SK-N-SH (cell line): Measurements from ENCODE around the gene FAM78A. TPM values are rescaled to one million over a fixed set of nuclear protein-coding genes. Genes with fewer than 3 reads are reported as not detected.
A peak's percentile ranks its signal among the peaks of the same experiment; 100 is the strongest.

Experiments used
- CTCF ChIA-PET: fragments of 300-600, 350-600 bp; formaldehyde crosslinking; extraction: SDS; loops from one replicate; lab custom pipeline; 2021; lab: Yijun Ruan, JAX
- POLR2A ChIA-PET: fragments of 350-600 bp; sonication (Branson Sonifier 250); formaldehyde crosslinking; extraction: SDS; loops from one replicate; lab custom pipeline; 2020; ENCODE audit warnings: antibody characterized with exemption, inconsistent platforms; lab: Yijun Ruan, JAX
- DNase-seq: peaks from one replicate; pipeline ENCODE4 v3.0.0; 2012
- H2AFZ ChIP-seq: fragments of 200-600 bp; sonication (generic); 2 replicates; pipeline ENCODE4 v1.8.1; 2016; ENCODE audit warnings: antibody characterized with exemption, mild to moderate bottlenecking, low read depth
- H3F3A ChIP-seq: fragments of 200-600 bp; sonication (generic); replicated peaks from 2 replicates; pipeline ENCODE3; 2016; ENCODE audit warnings: antibody characterized with exemption, mild to moderate bottlenecking; ENCODE audit not compliant: insufficient read depth
- H3K27ac ChIP-seq, 2 experiments: fragments of 200-500 bp in 1 of 2; fragments of 200-600 bp in 1 of 2; sonication (Bioruptor generic) in 1 of 2; sonication (generic), shearing (Covaris generic) in 1 of 2; 2 replicates each; pipeline versions ENCODE4 v1.5.1 to v1.6.1; 2014 to 2016; ENCODE audit warnings: low read depth in 2 of 2, inconsistent platforms in 1 of 2, low read length in 1 of 2, mild to moderate bottlenecking in 1 of 2, mixed read lengths in 1 of 2
- H3K27me3 ChIP-seq: fragments of 200-600 bp; sonication (generic), shearing (Covaris generic); 2 replicates; pipeline ENCODE4 v1.6.1; 2016; ENCODE audit warnings: mixed run types; ENCODE audit not compliant: insufficient read depth
- H3K36me3 ChIP-seq, 2 experiments: fragments of 200-500 bp in 1 of 2; fragments of 200-600 bp in 1 of 2; sonication (Bioruptor generic) in 1 of 2; sonication (generic) in 1 of 2; replicated peaks in 1 of 2; 2 replicates each; pipeline versions ENCODE3 to v1.5.1; 2014 to 2016; ENCODE audit warnings: low read length in 1 of 2, mild to moderate bottlenecking in 1 of 2; ENCODE audit not compliant: insufficient read depth in 2 of 2, control insufficient read depth in 1 of 2
- H3K4me1 ChIP-seq, 2 experiments: fragments of 200-500 bp in 1 of 2; fragments of 200-600 bp in 1 of 2; sonication (Bioruptor generic) in 1 of 2; sonication (generic), shearing (Covaris generic) in 1 of 2; 2 replicates each; pipeline versions ENCODE4 v1.5.1 to v1.6.1; 2014 to 2016; ENCODE audit warnings: low read depth in 1 of 2, low read length in 1 of 2, mixed run types in 1 of 2; ENCODE audit not compliant: insufficient read depth in 2 of 2, control insufficient read depth in 1 of 2
- H3K4me2 ChIP-seq: fragments of 200-600 bp; sonication (generic), shearing (Covaris generic); 2 replicates; pipeline ENCODE4 v1.6.1; 2017; ENCODE audit warnings: mixed run types
- H3K4me3 ChIP-seq, 2 experiments: fragments of 200-500 bp in 1 of 2; fragments of 200-600 bp in 1 of 2; sonication (Bioruptor generic) in 1 of 2; sonication (generic), shearing (Covaris generic) in 1 of 2; 2 replicates each; pipeline versions ENCODE4 v1.5.1 to v1.8.1; 2014 to 2016; ENCODE audit warnings: low read depth in 2 of 2, inconsistent platforms in 1 of 2, low read length in 1 of 2, mild to moderate bottlenecking in 1 of 2, mixed read lengths in 1 of 2, moderate library complexity in 1 of 2
- H3K79me2 ChIP-seq: fragments of 200-600 bp; sonication (generic); 2 replicates; pipeline ENCODE4 v1.8.1; 2017; ENCODE audit warnings: mild to moderate bottlenecking; ENCODE audit not compliant: insufficient read depth
- H3K9ac ChIP-seq: fragments of 200-600 bp; sonication (generic); 2 replicates; pipeline ENCODE4 v1.6.1; 2017; ENCODE audit warnings: mixed run types
- H3K9me2 ChIP-seq: fragments of 200-600 bp; sonication (generic); 2 replicates; pipeline ENCODE4 v1.6.1; 2017; ENCODE audit warnings: mixed run types
- H3K9me3 ChIP-seq: fragments of 200-600 bp; sonication (generic); 2 replicates; pipeline ENCODE4 v1.6.1; 2017; ENCODE audit warnings: mixed run types, mild to moderate bottlenecking, moderate library complexity
- H4K20me1 ChIP-seq: fragments of 200-600 bp; sonication (generic); 2 replicates; pipeline ENCODE4 v1.6.1; 2017; ENCODE audit warnings: mild to moderate bottlenecking, mixed run types; ENCODE audit not compliant: insufficient read depth
- ELF1 ChIP-seq: IDR thresholded peaks from 2 replicates; pipeline ENCODE4 v1.4.0; 2012
- EP300 ChIP-seq, 2 experiments: IDR thresholded peaks; 2 replicates each; pipeline versions ENCODE4 v1.4.0 to v1.6.1; 2012; ENCODE audit warnings: borderline replicate concordance in 1 of 2, low read depth in 1 of 2, low read length in 1 of 2
- EZH2phosphoT487 ChIP-seq: fragments of 200-600 bp; sonication (generic); IDR thresholded peaks from 2 replicates; pipeline ENCODE4 v1.6.1; 2017; ENCODE audit warnings: low read depth, mixed run types, mild to moderate bottlenecking, antibody characterized with exemption, moderate library complexity, borderline replicate concordance
- FOSL2 ChIP-seq: IDR thresholded peaks from 2 replicates; pipeline ENCODE4 v1.4.0; 2012; ENCODE audit warnings: low read depth, mild to moderate bottlenecking, moderate library complexity, borderline replicate concordance
- GABPA ChIP-seq: IDR thresholded peaks from 2 replicates; pipeline ENCODE4 v1.4.0; 2012; ENCODE audit warnings: low read depth, mild to moderate bottlenecking
- NFIC ChIP-seq: IDR thresholded peaks from 2 replicates; pipeline ENCODE4 v1.4.0; 2012; ENCODE audit warnings: borderline replicate concordance
- NRF1 ChIP-seq: IDR thresholded peaks from 2 replicates; pipeline ENCODE4 v1.6.1; 2012; ENCODE audit warnings: low read depth, mild to moderate bottlenecking, low read length
- RCOR1 ChIP-seq: fragments of 150-350 bp; IDR thresholded peaks from 2 replicates; pipeline ENCODE4 v1.6.1; 2017; ENCODE audit warnings: antibody characterized with exemption, low read length
- RXRA ChIP-seq: IDR thresholded peaks from 2 replicates; pipeline ENCODE4 v1.4.0; 2012; ENCODE audit warnings: low read depth, mild to moderate bottlenecking, borderline replicate concordance
- SIN3A ChIP-seq: IDR thresholded peaks from 2 replicates; pipeline ENCODE4 v1.6.1; 2012; ENCODE audit warnings: low read depth, mild to moderate bottlenecking, low read length, moderate library complexity, borderline replicate concordance
- YY1 ChIP-seq: IDR thresholded peaks from 2 replicates; pipeline ENCODE4 v1.4.0; 2012; ENCODE audit warnings: low read depth, mild to moderate bottlenecking
- WGBS: methylation state at CpG from one replicate; pipeline ENCODE4 v1.1.6; 2017; ENCODE audit warnings: low lambda C conversion rate; 5-methylcytosine and 5-hydroxymethylcytosine counted together
- polyA plus RNA-seq, 3 experiments: library from polyadenylated mRNA; depleted of rRNA; stranded (reverse); fragments of >200 nt; gene quantifications; 2 replicates each; pipeline ENCODE4 v1.2.3, GENCODE V29; 2012
- TF ChIP-seq, protein P1 (sequence below): IDR thresholded peaks from 2 replicates; pipeline ENCODE4; 2012
- TF ChIP-seq, protein P2 (sequence below): fragments of 200-600 bp; sonication (generic); IDR thresholded peaks from 2 replicates; pipeline ENCODE4 v1.6.1; 2017; ENCODE audit warnings: antibody characterized with exemption, mild to moderate bottlenecking, moderate library complexity

The FAM78A gene
- polyA plus RNA-seq, 1 of the 3 experiments (the other 2 are of a cell fraction) = 1.0 TPM

DNA sequence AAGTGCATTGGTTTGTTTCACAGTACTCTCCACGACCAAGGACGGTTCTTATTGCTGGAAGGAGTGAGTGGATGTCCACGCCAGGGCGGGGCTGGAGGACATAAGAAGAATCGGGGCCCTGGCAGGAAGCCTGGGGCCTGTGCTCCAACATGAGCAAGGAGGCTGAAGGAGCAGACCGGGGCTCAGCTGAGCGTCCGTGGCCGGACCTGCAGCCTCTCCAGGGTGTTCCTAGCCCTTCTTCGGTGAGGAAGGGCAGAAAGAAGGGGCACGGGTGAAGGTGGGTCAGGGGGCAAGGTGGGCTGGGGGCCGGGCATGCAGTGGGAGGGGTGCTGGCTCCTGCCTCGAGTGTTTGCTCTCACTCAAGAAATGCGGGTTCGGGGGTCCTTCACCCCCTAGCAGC lies 18.1 kb downstream of the FAM78A start (continued):
- TF ChIP-seq RXRA = no peak

DNA sequence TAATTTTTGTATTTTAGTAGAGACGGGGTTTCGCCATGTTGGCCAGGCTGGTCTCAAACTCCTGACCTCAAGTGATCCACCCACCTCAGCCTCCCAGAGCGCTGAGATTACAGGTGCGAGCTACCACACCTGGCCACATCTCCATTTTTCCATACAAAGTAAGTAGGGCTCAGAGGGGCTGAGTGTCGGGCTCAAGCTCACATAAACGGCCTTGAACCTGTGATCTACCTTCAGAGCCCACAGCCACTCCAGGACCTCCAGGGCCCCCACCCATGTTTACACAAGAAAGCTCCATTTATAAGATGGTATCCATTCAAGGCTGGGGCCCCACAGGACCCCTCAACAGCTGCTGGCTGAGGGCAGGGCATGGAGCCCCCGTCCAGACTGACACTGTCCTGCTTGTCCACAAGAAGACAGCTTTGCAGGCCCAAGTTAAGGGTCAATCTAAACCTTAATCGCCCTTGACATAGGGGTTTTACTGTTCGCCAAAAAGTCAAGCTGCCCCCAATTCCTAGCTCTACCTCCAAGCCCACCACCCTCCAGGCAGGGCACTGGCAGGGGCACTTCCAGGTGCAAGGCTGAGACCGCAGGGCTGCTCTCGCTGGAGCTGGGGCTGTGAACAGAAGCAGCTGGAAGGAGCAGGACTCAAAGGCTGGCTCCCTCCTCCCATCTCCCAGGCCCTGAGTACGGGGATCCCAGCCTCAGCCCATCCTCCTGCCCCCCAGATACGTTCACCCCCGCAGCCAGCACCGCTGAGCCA lies 18.9 kb downstream of the FAM78A start:
- 92% methylated on average over 13 of the region's 15 CpGs for WGBS
- TF ChIP-seq SIN3A (no peak), NFIC (no peak), RCOR1 (no peak)
- TF ChIP-seq, all 33 proteins: peak for 0
- no peaks in the 10 kb centered on the region for H3K36me3 ChIP-seq
- no peaks in the 10 kb centered on the region for H3K79me2 ChIP-seq
- no peaks in the 10 kb centered on the region for H3K9me2 ChIP-seq
- peaks cover 5 to 11% of the 10 kb centered on the region in 2 experiments; a peak in 2 of 4 replicates for H3K4me1 ChIP-seq
- H3K9ac ChIP-seq = no peak overlapping the region
- ChIA-PET POLR2A (no interaction called here), CTCF (interaction anchor here (0.7 to 2.7 kb wide), 3 partner anchors 42 to 200 kb away, joined by 3 to 10 read pairs (median 3); no protein-coding TSS in a partner anchor)
- DNase-seq = no peak
- no peaks in the 10 kb centered on the region for H3K27me3 ChIP-seq
- H3F3A ChIP-seq = peaks cover 9% of the 10 kb centered on the region
- no peaks in the 10 kb centered on the region for H4K20me1 ChIP-seq
- H3K27ac ChIP-seq = no peak overlapping the region
- H2AFZ ChIP-seq = no peak overlapping the region
- no peak overlapping the region for H3K4me3 ChIP-seq
- H3K4me2 ChIP-seq = no peak overlapping the region
- no peaks in the 10 kb centered on the region for H3K9me3 ChIP-seq

DNA sequence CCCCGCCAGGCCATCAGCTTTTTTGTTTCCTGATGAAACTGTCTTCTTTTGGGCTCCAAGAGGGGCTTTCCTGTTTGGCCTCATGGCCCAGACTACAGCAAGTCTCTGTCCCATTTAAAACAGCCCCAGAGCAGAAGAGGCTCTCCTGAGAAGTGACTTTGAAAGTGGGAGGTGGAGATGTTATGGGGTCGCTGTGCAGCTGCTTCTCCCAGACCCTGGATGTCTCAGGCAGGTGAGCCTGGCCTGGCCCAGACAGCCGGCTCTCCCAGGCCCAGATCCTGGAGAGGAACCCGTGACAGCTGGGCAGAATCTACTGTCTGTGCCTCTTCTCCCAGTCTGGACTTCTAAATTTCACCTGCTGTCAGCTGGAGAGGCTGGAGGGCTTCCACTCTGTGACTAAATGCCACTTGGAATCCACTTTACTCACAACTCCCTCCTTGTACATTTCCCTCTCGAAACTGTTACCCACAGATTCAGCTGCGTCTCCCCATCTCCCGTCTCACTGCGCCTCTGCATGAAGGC lies 20.6 kb downstream of the FAM78A start:
- DNase-seq = no peak
- ChIA-PET CTCF (interaction anchor here (1.4 to 2.7 kb wide), 2 partner anchors 26 to 80 kb away, joined by 4 to 10 read pairs; no protein-coding TSS in a partner anchor), POLR2A (no interaction called here)
- no peak for TF ChIP-seq FOSL2
- no peak for TF ChIP-seq NRF1
- no peak for TF ChIP-seq ELF1
- TF ChIP-seq EZH2phosphoT487 = no peak
- TF ChIP-seq, protein P1, sequence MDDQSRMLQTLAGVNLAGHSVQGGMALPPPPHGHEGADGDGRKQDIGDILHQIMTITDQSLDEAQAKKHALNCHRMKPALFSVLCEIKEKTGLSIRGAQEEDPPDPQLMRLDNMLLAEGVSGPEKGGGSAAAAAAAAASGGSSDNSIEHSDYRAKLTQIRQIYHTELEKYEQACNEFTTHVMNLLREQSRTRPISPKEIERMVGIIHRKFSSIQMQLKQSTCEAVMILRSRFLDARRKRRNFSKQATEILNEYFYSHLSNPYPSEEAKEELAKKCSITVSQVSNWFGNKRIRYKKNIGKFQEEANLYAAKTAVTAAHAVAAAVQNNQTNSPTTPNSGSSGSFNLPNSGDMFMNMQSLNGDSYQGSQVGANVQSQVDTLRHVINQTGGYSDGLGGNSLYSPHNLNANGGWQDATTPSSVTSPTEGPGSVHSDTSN = no peak
- no peak for TF ChIP-seq YY1
- TF ChIP-seq EP300 (IDR thresholded peaks at IDR 0.05; ENCODE audit: borderline replicate concordance in 1 of 2, low read depth in 1 of 2, low read length in 1 of 2) = no peak
- TF ChIP-seq, protein P2, sequence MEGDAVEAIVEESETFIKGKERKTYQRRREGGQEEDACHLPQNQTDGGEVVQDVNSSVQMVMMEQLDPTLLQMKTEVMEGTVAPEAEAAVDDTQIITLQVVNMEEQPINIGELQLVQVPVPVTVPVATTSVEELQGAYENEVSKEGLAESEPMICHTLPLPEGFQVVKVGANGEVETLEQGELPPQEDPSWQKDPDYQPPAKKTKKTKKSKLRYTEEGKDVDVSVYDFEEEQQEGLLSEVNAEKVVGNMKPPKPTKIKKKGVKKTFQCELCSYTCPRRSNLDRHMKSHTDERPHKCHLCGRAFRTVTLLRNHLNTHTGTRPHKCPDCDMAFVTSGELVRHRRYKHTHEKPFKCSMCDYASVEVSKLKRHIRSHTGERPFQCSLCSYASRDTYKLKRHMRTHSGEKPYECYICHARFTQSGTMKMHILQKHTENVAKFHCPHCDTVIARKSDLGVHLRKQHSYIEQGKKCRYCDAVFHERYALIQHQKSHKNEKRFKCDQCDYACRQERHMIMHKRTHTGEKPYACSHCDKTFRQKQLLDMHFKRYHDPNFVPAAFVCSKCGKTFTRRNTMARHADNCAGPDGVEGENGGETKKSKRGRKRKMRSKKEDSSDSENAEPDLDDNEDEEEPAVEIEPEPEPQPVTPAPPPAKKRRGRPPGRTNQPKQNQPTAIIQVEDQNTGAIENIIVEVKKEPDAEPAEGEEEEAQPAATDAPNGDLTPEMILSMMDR = no peak
- TF ChIP-seq RCOR1 = no peak
- no peak for TF ChIP-seq GABPA
- Histone ChIP-seq H3K9ac (no peak overlapping the region), H3K27ac (0 out of 4 replicates have a peak overlapping the region, but pooled peaks of 1 of the 2 experiments have one; percentile 23), H3K79me2 (no peaks in the 10 kb centered on the region), H3K9me3 (no peaks in the 10 kb centered on the region), H3K27me3 (no peaks in the 10 kb centered on the region), H3K4me3 (no peak overlapping the region), H3K4me2 (no peak overlapping the region), H3F3A (peaks cover 9% of the 10 kb centered on the region), H2AFZ (peak overlapping the region; percentile 96; the same call in 1 of the 2 replicates), H3K4me1 (peaks cover 5 to 11% of the 10 kb centered on the region in 2 experiments; a peak in 2 of 4 replicates), H3K9me2 (no peaks in the 10 kb centered on the region), H4K20me1 (no peaks in the 10 kb centered on the region), H3K36me3 (no peaks in the 10 kb centered on the region)
- WGBS = 96% methylated on average over 6 of the region's 8 CpGs
